AG09319 (cell line): ENCODE data around the gene PIGU.
"Not testable (repeated sequence)": the region's sequence is repeated elsewhere in the genome, so short reads cannot be mapped to it uniquely, and the experiment has no call there.

Experiments
- DNase-seq: peaks from one replicate; pipeline ENCODE4 v3.0.0-alpha.2; 2010; ENCODE audit warnings: low read depth; ENCODE audit errors: extremely low read depth
- TF ChIP-seq, protein P1 (sequence below): IDR thresholded peaks from 2 replicates; pipeline ENCODE4 v1.5.1; 2011; ENCODE audit warnings: low read depth, mild to moderate bottlenecking, inconsistent platforms, low read length, moderate library complexity

Gene PIGU

DNA sequence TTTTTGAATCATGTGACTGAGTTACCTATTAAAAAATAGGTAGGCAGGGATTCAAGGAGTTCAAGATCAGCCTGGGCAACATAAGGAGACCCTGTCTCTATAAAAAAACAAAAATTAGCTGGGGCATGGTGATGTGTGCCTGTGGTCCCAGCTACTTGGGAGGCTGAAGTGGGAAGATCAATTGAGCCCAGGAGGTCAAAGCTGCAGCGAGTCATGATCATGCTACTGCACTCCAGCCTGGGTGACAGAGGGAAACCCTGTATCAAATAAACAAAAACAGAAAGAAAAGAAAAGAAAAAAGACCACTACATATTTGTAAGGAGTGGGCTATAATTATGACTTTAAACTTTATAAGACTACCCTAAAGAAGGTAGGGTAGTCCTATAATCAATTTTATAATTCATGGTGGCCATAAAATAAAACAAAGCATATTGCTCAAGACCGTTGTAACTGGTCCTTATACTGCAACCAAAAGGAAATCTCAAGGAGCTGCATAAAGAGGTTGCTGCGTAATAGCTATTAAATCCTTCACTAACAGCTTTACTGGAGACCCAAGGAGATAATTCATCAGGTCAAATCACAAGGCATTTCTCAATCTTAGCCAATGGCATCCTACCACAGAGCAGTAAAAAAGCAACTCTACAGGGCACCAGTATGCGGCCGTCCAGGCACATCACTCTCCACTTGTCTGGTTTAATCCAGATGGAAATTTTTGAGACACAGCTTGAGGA is 13.5 kb downstream of the PIGU start:
- TF ChIP-seq, protein P1, sequence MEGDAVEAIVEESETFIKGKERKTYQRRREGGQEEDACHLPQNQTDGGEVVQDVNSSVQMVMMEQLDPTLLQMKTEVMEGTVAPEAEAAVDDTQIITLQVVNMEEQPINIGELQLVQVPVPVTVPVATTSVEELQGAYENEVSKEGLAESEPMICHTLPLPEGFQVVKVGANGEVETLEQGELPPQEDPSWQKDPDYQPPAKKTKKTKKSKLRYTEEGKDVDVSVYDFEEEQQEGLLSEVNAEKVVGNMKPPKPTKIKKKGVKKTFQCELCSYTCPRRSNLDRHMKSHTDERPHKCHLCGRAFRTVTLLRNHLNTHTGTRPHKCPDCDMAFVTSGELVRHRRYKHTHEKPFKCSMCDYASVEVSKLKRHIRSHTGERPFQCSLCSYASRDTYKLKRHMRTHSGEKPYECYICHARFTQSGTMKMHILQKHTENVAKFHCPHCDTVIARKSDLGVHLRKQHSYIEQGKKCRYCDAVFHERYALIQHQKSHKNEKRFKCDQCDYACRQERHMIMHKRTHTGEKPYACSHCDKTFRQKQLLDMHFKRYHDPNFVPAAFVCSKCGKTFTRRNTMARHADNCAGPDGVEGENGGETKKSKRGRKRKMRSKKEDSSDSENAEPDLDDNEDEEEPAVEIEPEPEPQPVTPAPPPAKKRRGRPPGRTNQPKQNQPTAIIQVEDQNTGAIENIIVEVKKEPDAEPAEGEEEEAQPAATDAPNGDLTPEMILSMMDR: no peak
- DNase-seq: no peak

DNA sequence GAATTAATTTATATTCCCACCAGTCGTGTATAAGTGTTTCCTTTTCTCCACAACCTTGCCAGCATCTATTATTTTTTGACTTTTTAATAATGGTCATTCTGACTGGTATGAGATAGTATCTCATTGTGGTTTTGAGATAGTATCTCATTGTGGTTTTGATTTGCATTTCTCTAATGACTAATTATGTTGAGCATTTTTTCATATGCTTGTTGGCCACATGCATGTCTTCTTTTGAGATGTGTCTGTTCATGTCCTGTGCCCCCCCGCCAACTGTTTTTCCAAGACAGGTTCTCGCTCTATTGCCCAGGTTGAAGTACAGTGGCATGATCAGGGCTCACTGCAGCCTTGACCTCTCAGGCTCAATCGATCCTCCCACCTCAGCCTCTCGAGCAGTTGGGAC is 15.1 kb downstream of the PIGU start:
- not testable (repeated sequence) for DNase-seq

DNA sequence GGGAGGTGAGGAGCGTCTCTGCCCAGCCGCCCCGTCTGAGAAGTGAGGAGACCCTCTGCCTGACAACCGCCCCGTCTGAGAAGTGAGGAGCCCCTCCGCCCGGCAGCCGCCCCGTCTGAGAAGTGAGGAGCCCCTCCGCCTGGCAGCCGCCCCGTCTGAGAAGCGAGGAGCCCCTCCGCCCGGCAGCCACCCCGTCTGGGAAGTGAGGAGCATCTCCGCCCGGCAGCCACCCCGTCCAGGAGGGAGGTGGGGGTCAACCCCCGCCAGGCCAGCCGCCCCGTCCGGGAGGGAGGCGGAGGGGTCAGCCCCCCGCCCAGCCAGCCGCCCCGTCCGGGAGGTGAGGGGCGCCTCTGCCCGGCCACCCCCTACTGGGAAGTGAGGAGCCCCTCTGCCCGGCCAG is 18.2 kb downstream of the PIGU start:
- not testable (repeated sequence) for DNase-seq

DNA sequence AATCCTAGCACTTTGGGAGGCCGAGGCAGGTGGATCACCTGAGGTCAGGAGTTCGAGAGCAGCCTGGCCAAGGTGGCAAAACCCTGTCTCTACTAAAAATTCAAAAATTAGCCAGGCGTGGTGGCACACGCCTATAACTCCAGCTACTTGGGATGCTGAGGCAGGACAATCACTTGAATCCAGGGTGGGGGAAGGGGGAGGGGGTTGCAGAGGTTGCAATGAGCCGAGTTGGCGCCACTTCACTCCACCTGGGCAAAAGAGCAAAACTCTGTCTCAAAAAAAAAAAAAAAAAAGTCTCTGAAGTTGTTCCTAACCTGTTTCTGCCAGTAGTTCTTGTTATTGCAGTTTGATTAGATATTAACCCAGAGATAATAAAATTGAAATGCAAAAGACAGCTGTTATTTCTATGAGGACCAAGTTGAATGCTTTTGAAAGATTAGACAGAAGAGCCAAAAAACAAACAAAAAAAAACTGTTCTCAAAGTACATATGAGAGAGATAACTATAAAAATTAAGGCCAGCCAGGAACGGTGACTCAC is 22.6 kb downstream of the PIGU start:
- TF ChIP-seq, protein P1: no peak
- no peak for DNase-seq

DNA sequence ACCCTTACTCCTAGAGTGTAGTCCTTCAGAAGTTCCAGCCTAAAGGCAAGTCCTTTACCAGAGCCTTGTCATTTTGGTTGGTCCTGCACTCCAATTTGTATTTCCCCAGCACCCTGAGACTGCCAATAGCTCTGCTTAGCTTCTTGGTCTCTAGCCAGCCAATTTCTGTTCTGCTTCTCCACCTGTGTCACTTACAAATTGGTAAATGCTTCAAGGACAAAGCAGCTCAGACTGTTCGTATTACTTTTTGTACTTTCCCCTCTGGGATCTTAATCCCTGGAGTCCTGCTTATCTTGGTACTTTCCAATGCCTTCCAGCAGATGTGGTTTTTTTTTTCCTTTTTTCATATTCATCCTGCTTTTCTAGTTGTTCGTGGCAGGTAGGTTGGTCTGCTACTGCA is 25.7 kb downstream of the PIGU start:
- DNase-seq: no peak
- TF ChIP-seq, protein P1: no peak

DNA sequence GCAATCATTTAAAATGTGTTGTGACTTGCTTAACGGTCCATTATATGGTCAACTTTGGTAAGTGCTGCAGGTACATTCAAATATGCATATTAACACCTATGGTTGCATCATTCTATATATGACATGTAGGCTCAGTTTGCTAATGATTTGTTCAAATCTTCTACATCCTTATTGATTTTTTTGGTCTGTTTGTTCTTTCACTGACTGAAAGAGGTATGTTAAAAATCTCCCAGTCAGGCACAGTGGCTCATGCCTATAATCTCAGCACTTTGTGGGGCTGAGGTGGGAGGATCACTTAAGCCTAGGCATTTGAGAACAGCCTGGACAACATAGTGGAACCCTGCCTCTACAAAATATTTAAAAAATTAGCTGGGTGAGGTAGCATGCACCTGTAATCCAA is 29.2 kb downstream of the PIGU start:
- TF ChIP-seq, protein P1: no peak
- DNase-seq: no peak

DNA sequence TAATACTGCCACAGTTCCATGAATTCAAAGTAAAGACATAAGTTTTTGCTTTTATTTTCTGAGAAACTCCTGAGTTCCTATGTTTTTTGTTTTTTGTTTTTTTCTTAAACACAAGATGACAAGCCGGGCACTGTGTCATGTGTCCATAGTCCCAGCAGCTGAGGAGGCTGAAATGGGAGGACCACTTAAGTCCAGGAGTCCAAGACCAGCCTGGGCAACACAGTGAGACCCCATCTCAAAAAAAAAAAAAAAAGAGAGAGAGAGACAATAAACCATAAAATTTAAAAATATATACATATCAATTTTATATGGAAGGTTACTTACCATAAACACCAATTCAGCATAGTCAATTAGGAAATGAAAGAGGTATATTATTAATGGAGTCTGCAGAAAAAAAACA is 31.9 kb downstream of the PIGU start:
- TF ChIP-seq, protein P1: no peak
- no peak for DNase-seq

DNA sequence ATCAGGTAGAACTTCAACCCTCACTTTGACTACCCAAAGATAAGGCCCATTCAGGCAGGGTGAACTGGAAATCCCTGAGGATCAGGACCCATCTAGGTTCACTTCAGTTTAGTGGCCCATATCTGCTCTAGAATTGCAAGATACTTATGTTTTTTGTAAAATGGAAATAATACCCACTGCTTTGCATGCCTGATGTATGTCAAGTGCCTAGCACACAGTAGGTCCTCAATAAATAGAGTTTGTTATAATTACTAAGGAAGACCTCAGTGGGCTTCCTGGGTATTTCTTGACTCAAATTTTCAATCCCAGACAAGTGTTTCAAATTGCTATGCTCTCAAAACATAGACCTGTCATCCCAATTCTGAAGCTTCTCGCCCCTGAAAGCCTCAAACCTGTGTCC is 32.5 kb downstream of the PIGU start:
- no peak for DNase-seq
- TF ChIP-seq, protein P1: no peak
